Vagina (tissue), 2 donors: ENCODE measurements around the gene TIMP2.

Experiments
- CTCF ChIP-seq, 3 experiments: fragments of 450-650 bp in 2 of 3; fragments of 200-600 bp in 1 of 3; sonication (generic) in 1 of 3; IDR thresholded peaks; one replicate each; pipeline ENCODE4 v1.5.1; 2017 to 2019; ENCODE audit warnings: antibody characterized with exemption in 3 of 3, mild to moderate bottlenecking in 2 of 3, moderate library complexity in 2 of 3
- POLR2A ChIP-seq, 2 donors: fragments of 450-650 bp; IDR thresholded peaks; one replicate each; pipeline ENCODE4 v1.6.1; 2017; ENCODE audit warnings: antibody characterized with exemption in 2 of 2, mild to moderate bottlenecking in 2 of 2, moderate library complexity in 2 of 2

- TF ChIP-seq CTCF (IDR thresholded peaks at IDR 0.05) = no peak
- TF ChIP-seq POLR2A (IDR thresholded peaks at IDR 0.05) = peak in 1 of 2 donors; percentile 0
Measured at GRCh38 chr17:78879635-78880186, 45.5 kb downstream of the TIMP2 start.
